ENCODE measurements around the gene NSD1. TPM values are rescaled to one million over a fixed set of nuclear protein-coding genes. Genes with fewer than 3 reads are reported as not detected.

The NSD1 gene
- total RNA-seq, 2 donors from 2014 or later = 150 to 190 TPM

DNA sequence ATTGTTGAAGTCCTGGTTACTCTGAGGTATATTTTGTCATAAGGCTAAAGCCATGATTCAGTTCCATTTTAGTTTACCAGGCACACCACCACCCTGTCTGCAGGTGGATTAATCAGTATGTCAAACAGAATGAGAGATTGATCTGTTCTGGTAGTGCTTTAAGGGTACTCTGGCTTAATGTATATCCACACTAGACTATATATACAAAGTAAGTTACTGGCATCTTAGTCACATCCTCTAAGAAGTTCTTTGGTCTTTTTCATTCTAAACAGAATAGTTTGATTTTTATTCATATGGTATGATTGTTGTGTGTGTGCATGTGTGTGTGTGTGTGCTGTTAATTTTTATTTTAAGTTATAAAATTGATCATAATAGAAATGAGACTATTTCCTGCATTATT lies 108.2 kb downstream of the NSD1 start:
- TF ChIP-seq, protein P1, sequence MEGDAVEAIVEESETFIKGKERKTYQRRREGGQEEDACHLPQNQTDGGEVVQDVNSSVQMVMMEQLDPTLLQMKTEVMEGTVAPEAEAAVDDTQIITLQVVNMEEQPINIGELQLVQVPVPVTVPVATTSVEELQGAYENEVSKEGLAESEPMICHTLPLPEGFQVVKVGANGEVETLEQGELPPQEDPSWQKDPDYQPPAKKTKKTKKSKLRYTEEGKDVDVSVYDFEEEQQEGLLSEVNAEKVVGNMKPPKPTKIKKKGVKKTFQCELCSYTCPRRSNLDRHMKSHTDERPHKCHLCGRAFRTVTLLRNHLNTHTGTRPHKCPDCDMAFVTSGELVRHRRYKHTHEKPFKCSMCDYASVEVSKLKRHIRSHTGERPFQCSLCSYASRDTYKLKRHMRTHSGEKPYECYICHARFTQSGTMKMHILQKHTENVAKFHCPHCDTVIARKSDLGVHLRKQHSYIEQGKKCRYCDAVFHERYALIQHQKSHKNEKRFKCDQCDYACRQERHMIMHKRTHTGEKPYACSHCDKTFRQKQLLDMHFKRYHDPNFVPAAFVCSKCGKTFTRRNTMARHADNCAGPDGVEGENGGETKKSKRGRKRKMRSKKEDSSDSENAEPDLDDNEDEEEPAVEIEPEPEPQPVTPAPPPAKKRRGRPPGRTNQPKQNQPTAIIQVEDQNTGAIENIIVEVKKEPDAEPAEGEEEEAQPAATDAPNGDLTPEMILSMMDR (conservative IDR thresholded peaks at IDR 0.05) = no peak
- H3K27ac Mint-ChIP-seq = no peak overlapping the region
- no peak overlapping the region for H3K27ac ChIP-seq (ENCODE audit: low read depth, low read length)
- no peak overlapping the region for H3K4me3 Mint-ChIP-seq
- H3K9ac ChIP-seq (ENCODE audit: extremely low read depth, low read length, poor library complexity, severe bottlenecking) = no peak overlapping the region
- no peaks in the 10 kb centered on the region for H3K4me1 Mint-ChIP-seq
- peaks cover 80% of the 10 kb centered on the region for H3K36me3 Mint-ChIP-seq (ENCODE audit: low read depth)
- no peaks in the 10 kb centered on the region for H3K9me3 Mint-ChIP-seq
- H3K4me1 ChIP-seq (ENCODE audit: control insufficient read depth, insufficient read depth, low read length) = no peaks in the 10 kb centered on the region
- no peak overlapping the region for H3K4me3 ChIP-seq (ENCODE audit: low read length)
- peaks cover 89% of the 10 kb centered on the region for H3K36me3 ChIP-seq (ENCODE audit: control insufficient read depth, insufficient read depth, low read length)
- no peaks in the 10 kb centered on the region for H3K27me3 Mint-ChIP-seq (ENCODE audit: insufficient read depth)
- H3K27me3 ChIP-seq (ENCODE audit: control insufficient read depth, insufficient read depth, low read length, poor library complexity, severe bottlenecking) = no peaks in the 10 kb centered on the region
- H3K9me3 ChIP-seq (ENCODE audit: control insufficient read depth, low read length) = no peaks in the 10 kb centered on the region
- no peak for DNase-seq

DNA sequence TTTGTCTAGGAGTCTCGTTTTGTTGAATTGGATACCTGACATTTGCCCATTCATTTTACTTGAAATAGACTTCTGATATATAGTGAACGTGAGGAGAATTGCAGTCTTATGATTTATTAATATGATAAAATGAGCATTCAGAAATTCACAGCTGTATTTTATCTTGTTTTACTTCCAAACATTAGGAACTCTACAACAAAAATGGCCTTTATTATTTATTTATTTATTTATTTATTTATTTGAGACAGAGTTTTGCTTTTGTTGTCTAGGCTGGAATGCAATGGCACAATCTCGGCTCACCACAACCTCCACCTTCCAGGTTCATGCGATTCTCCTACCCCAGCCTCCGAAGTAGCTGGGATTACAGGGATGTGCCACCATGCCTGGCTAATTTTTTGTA lies 108.7 kb downstream of the NSD1 start:
- H3K4me1 ChIP-seq (ENCODE audit: control insufficient read depth, insufficient read depth, low read length) = no peaks in the 10 kb centered on the region
- TF ChIP-seq, protein P1 (conservative IDR thresholded peaks at IDR 0.05) = no peak
- H3K9me3 Mint-ChIP-seq = no peaks in the 10 kb centered on the region
- WGBS, 2 experiments (ENCODE audit: insufficient coverage in 1 of 2, insufficient read length in 1 of 2) = 90 to 97% methylated on average over 2 to 4 of the region's 5 CpGs
- H3K27me3 ChIP-seq (ENCODE audit: control insufficient read depth, insufficient read depth, low read length, poor library complexity, severe bottlenecking) = no peaks in the 10 kb centered on the region
- no peak for DNase-seq
- no peak overlapping the region for H3K27ac Mint-ChIP-seq
- H3K4me3 ChIP-seq (ENCODE audit: low read length) = no peak overlapping the region
- no peaks in the 10 kb centered on the region for H3K9me3 ChIP-seq (ENCODE audit: control insufficient read depth, low read length)
- H3K36me3 Mint-ChIP-seq (ENCODE audit: low read depth) = peaks cover 83% of the 10 kb centered on the region
- no peak overlapping the region for H3K4me3 Mint-ChIP-seq
- no peaks in the 10 kb centered on the region for H3K27me3 Mint-ChIP-seq (ENCODE audit: insufficient read depth)
- no peaks in the 10 kb centered on the region for H3K4me1 Mint-ChIP-seq
- H3K36me3 ChIP-seq (ENCODE audit: control insufficient read depth, insufficient read depth, low read length) = peaks cover 90% of the 10 kb centered on the region
- no peak overlapping the region for H3K9ac ChIP-seq (ENCODE audit: extremely low read depth, low read length, poor library complexity, severe bottlenecking)
- no peak overlapping the region for H3K27ac ChIP-seq (ENCODE audit: low read depth, low read length)

DNA sequence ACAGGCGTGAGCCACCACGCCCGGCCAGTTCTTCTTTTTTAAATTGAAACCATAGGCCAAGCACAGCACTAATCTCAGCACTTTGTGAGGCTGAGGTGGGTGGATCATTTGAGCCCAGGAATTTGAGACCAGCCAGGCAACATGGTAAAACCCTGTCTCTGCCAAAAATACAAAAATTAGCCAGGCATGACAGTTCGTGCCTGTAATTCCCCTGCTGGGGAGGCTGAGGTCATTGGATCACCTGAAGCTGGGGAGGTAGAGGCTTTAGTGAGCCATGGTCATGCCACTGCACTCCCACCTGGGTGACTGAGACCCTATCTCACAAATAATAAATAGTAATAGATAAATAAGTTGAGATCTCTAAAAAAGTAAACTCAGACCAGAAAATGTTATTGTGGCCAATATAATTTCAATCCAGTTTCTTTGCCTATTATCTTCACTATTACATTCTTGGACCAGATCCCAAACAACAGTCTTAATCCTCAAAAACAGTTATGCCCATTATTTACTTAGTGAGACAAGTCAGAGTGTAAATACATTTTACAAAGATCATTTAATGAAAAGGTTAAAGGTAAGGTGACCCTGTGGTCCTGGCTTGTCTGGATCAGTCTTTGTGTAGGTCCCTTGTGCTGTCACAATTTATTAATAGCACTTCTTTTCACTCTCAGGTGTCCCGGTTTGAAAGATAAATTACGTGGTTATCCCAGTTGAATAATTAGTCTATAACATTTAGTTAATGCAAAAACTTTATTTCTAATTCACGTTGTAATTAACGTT lies 116.4 kb downstream of the NSD1 start:
- Mint-ChIP-seq H3K27me3 (ENCODE audit: insufficient read depth) (no peaks in the 10 kb centered on the region), H3K4me1 (no peaks in the 10 kb centered on the region), H3K9me3 (no peaks in the 10 kb centered on the region), H3K27ac (no peak overlapping the region), H3K4me3 (no peak overlapping the region), H3K36me3 (ENCODE audit: low read depth) (peaks cover 79% of the 10 kb centered on the region)
- Histone ChIP-seq H3K4me1 (ENCODE audit: control insufficient read depth, insufficient read depth, low read length) (no peaks in the 10 kb centered on the region), H3K27me3 (ENCODE audit: control insufficient read depth, insufficient read depth, low read length, poor library complexity, severe bottlenecking) (no peaks in the 10 kb centered on the region), H3K9ac (ENCODE audit: extremely low read depth, low read length, poor library complexity, severe bottlenecking) (no peak overlapping the region), H3K9me3 (ENCODE audit: control insufficient read depth, low read length) (no peaks in the 10 kb centered on the region), H3K36me3 (ENCODE audit: control insufficient read depth, insufficient read depth, low read length) (peaks cover 93% of the 10 kb centered on the region), H3K4me3 (ENCODE audit: low read length) (no peak overlapping the region), H3K27ac (ENCODE audit: low read depth, low read length) (no peak overlapping the region)
- TF ChIP-seq, protein P1 (conservative IDR thresholded peaks at IDR 0.05) = no peak
- 99% methylated on average over 8 of the region's 8 CpGs; no CpG with 5 or more reads in 1 of the 2 experiments for WGBS, 2 experiments (ENCODE audit: insufficient coverage in 1 of 2, insufficient read length in 1 of 2)
- DNase-seq = no peak
